Smooth muscle cell of the brain vasculature (primary cell): Measurements from ENCODE around the gene SPEF1.

Source experiments
- DNase-seq: peaks from one replicate; pipeline ENCODE4 v3.0.0-alpha.2; 2012; ENCODE audit warnings: low read depth, low spot score

SPEF1 gene

GRCh38 chr20:3787324-3788014, 6.2 kb upstream of the SPEF1 start:
- no peak for DNase-seq

DNA sequence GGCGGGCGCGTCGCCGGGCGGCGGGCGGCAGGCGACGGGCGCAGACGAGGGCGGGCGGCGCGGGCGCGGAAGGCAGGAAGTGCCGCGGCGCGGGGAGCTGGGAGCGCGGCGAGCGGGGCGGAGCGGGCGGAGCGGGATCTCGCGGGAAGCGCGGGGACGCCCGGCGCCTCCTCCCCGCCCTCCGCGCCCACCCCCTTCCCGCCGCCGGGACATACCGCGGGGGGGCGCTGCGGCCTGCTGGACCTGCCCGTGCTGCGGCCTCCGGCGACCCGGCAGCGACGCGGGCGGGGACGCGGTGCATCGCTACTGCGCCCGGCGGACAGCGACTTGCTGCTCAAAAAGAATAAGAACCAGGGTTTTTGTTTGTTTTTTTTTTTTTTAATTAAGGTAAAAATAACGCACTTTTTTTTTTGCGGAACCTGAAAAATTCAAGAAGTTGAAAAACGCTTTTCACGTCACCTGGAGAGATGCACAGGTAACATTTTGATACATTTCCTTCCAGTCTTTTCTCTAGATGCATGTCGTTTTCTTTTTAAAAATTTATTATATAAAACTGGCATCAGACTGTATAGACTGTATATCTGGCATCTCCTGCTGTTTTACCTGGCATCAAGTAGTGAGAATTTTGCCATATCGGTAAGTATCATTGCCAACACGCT, 5.5 kb upstream of the SPEF1 start, which contains the start of gene CENPB:
Gene CENPB (minus strand): TSS at position 76 of the 659 bp plus-strand sequence. CDS start 257 bp downstream, outside the sequence.
- no peak for DNase-seq

- DNase-seq = no peak
Observed at GRCh38 chr20:3786126-3786484, 4.9 kb upstream of the SPEF1 start.

DNA sequence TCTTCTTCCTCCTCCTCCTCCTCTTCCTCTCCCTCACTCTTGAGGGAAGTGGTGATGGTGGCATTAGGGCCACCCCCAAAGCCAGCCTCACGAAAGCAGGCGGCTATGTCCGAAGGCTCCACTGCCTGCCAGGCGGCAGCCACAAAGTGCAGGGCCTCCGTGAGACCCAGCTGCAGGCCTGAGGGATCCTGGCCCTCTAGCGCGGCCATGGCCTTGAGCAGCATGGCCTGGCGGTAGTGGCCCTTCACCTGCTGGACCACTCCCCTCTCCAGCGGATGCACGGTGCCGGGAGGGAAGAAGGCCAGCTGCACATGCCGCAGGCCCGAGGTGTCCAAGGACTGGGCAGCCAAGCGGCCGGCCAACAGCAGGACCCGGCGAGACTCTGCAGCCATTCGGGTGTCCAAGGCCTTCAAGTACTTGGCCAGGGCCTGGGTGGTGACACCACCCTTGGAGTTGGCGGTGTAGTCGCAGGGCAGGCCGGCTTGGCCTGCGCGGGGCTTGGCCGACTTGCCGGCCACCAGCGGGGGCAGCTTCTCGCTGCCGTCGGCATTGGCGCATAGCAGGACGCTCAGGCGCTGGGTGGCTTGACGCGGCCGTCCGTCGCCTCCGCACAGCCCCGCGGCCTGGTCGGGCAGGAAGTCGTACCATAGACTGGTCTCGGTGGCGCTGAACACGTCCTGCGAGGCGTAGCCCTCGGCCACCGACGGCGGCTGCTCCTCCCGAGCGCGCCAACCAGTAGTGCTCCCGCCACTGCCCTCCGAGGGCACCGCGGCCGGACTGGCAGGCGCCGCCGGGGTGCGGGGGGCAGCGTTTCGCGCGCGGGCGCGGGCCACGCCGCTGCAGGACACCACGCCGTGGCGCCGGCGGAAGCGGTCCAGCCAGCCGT, 4.2 kb upstream of the SPEF1 start:
- DNase-seq = no peak

- no peak for DNase-seq
Observed at GRCh38 chr20:3784863-3785239, 3.6 kb upstream of the SPEF1 start.

DNA sequence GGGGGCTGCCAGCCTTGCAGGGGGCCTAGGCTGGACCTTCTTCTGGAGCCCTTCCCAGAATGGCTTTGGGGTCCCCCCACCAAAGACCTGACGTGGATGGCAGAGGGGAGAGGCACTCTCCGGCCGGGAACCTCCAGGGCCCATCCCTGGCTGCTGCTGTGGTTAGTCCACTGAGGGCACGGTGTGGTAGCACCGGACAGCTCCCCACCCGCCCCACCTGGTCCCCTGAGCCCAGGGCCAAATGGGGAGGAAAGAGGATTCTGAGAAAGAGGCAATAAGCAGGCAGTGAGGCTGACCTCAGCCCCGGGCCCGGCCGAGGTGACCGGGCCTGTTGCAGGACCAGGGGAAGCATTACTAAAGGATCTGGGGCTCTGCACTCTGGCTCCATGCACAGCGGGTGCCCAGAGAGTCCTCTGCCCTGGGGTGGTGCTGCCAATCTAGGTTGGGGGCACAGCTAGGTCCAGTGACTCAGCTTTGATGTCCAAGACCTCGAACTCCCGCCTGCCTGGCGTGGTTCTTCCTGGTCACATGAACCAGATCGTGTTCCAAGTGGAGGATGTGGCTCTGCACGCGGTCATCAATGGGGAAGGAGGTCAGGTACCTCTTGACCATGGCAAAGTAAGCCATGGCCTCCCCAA, 3.1 kb upstream of the SPEF1 start:
- DNase-seq = no peak

DNA sequence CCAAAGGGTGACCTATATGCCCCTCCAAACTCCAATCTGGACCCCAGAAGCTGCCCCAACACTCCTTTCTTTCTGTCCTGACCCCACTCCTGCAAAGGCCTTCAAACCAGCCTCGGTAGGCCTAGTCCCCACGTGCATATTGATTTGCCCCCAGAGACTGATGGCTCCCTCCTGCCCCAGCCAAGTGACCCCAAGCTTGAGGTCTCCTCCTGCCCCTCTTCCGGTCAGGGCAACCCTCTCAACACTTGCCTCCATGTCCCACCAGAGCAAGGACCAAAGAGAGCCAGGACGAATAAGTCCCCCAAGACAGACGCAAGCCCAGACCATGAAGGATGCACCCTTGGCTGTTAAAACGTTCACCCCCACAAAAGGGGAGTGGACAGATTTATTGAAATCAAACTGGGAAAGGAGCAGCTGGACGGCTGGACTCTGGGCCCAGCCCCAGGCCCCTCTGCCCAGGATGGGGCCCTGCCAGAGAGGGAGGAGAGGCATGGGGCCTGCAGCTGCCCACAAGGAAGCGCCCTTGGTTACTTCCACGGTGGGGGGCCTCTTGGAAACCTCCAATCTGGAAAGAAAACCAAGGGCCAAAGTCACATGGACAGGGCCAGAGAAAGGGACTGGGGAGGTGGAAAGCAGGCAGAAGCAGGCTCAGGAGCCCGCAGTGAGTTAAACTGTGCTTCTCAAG, 2.4 kb upstream of the SPEF1 start:
- DNase-seq = no peak

- DNase-seq = no peak
Observed at GRCh38 chr20:3783068-3783489, 1.8 kb upstream of the SPEF1 start.

DNA sequence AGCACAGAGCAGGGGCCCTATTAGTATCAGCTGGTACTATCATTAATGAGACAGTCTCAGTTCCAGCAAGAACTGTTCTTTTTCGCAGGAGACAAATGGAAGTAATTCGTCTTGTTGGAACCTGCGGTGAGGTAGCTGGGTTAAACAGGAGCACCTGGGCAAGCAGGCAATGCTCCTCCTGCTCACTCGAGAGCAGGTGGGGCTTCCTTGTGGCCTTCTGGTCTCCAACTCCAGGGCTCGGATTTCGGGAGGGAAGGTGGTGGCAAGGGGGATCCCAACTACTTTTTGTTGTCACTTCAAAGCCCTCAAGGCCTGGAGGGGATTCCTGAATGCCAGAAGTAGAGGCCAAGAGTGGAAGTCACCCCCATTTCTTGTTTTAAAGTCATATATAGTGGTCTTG, 1.3 kb upstream of the SPEF1 start:
- no peak for DNase-seq

DNA sequence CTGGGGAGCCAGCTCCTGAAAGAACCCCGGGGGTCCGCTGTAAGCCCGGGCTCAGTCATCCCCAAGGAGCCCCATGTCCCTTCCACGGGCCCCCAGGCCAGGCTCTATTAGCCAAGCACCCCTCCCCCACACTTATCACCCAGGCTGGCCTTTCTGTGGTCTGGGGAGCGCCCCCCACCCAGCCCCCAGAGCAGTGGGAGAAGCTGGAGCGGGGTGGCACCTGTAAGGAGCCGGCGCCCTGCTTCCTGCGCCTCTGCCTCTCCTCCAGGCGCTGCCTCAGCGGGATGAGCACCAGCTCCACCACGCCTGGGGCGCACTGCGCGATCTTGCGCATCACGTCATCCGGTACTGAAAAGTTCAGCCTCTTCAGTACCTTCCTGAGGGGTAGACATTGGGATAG, 2.3 kb downstream of the SPEF1 start:
- no peak for DNase-seq

- no peak for DNase-seq
Observed at GRCh38 chr20:3777716-3778629, 3.3 kb downstream of the SPEF1 start.

DNA sequence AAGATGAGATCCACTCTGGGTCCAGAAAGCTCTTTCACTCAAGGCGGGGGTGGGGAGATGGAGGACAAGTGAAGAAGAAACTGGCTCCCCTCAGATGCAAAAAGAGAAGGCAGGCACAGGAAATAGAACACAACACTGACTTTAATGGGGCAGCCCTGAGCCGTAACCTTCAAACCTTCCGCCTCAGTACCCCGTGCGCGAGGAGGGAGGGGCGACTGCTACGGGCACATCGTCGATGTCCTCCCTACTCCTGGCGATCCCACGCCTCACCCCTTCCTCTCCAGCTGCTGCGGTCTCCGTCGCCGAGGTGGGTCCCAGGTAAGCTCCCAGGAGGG, 3.9 kb downstream of the SPEF1 start:
- no peak for DNase-seq

DNA sequence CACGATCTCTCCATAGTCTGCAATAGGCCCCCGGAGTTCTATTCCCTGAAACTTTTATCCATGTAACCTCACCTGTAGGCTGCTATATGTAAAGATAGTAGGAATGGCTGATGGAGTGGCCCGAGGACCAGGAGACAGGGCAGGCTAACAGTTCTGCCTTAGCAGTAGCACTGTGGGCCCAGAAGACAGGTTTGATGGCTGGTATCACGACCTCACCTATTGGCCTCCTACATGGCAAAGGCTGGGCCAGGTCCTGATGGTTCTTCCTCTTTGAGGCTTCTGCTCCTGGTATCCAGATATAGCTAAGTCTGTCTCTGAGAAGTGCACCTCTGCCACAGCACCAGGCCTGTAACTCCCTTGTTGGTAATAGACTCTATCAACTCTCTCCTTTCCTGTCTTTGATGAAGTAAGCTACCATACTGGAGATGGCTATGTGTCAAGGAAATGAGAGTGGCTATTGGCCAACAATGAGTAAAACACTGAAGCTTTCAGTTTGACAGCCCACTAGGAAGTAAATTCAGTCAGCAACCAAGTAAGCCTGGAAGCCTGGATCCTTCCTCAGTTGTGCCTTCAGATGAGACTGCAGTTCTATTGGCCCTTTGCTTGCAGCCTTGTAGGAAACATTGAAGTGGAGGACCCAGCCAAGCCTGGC, 5.7 kb downstream of the SPEF1 start:
- DNase-seq = no peak

DNA sequence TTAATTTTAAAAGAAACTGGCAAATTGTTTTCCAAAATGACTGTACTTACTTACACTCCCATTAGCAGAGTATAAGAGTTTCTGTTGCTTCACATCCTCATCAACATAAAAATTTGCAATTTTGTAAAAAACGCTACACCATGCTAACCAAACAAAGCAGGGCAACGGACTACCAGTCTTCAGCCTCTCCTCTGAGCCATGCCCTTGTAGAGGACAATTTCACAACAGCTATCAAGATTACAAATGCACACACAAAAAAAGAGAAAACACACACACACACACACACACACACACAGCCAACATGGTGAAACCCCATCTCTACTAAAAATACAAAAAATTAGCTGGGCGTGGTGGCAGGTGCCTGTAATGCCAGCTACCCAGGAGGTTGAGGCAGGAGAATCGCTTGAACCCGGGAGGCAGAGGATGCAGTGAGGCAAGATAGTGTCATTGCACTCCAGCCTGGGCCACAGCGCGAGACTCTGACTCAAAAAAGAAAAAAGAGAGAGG, 9.6 kb downstream of the SPEF1 start:
- DNase-seq = no peak

- DNase-seq = peak; percentile 35
Observed at GRCh38 chr20:3768342-3769130, 12.7 kb downstream of the SPEF1 start.

DNA sequence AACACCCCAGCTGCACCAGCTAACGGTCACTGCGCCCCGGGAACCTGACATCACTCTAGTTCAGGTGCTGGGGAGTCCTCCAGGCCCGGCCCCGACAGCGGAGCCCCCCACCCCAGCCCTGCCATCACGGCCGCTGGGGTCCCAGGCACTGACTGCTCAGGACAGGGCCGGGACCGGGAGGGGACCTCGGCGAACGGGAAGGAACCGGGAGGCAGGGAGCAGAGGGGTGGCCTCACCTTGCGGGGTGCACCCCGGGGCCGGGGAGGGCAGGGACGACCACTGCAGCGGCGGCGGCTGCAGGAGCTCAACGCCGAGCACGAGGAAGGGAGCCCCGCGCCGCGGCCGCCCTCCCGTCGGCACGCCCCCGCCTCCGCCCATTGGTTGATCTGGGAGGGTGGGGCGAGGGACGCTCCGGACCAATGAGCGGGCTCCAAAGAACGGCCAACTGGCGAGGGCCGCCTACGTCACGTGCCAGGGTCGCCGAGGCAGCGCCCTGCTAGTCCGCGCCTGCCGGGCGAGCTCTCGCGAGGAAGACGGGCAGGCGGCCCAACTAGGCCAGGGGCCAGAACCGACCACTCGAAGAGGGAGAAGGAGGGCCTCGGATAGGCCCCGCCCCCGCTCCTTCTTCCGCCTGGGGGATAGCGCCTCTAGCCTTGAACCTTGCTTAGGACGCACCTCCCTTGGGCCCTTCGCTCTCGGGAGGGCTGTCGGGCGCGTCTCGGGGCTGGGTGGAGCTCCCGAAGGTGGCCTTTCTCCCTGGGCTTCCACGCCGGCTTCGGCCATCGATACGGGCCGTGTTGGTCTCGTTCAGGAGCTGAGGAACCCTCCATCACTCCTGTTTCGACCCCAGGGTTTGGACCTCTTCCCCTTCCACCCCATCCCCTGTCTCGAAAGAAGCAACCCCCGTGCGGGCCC, 13.6 kb downstream of the SPEF1 start, which contains the start of gene ADISSP:
Gene ADISSP (minus strand): TSS at position 327 of the 915 bp plus-strand sequence. CDS start 7,653 bp downstream, outside the sequence.
- peak; percentile 96 for DNase-seq

DNA sequence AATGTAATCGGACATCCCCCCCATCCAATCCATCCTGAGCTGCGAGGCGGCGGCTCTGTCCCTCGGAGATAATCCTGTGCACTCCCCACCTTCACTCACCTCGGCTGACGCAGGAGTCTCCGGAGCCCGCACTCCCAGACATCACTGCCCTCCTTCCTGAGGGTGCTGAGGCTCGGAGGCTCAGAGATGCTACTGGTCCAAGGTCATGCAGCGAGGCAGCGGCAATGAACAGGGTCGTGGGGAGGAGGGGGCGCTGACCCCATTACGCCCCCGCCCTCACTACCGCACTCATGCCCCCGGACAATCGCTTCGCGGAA, 14.2 kb downstream of the SPEF1 start:
- DNase-seq = no peak
